HG02678 (cell line): ENCODE results near the gene B3GAT2.

Experiments used
- ATAC-seq: cut with Tn5 transposase; IDR thresholded peaks from one replicate; pipeline ENCODE4 v1.9.1; 2021; ENCODE audit warnings: mild to moderate bottlenecking, moderate library complexity; ENCODE audit not compliant: unreplicated experiment

The B3GAT2 gene

DNA sequence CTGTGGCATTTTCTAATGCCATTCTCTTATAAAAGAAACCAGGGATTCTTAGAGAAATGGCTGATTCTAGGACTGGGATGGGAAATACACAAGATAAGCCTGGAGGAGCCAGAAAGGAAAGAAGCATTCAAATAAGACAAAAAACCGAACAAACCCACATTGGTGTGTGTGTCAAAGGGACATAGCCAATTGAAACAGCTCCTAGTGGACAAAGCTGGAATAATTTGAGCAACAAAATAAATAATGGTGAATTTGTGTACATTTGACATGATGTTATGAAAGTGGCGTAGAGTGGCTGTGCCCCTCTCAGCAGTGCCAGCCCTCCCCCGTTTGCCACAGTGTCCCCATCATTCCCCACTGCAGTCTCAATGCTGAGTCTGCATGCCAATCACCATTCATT, 55.5 kb downstream of the B3GAT2 start:
- no peak for ATAC-seq

DNA sequence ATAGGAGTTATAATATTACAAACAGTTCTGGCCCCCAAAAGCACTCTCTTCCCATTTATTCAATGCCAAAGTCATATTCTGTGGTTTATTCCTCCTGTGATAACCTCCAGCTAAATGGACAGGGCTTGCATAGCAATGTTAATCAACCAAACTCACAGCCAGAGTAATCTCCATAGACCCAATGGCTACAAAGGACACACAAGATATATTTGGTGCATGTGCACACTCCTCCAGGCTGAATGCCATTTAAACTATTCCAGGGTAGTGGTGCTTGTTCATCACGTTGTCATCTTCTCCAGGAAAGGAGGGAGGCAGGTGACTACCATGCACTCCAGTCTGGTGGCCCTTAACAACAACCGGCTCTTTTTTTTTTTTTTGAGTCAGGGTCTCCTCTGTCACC, 56.8 kb downstream of the B3GAT2 start:
- ATAC-seq = no peak

DNA sequence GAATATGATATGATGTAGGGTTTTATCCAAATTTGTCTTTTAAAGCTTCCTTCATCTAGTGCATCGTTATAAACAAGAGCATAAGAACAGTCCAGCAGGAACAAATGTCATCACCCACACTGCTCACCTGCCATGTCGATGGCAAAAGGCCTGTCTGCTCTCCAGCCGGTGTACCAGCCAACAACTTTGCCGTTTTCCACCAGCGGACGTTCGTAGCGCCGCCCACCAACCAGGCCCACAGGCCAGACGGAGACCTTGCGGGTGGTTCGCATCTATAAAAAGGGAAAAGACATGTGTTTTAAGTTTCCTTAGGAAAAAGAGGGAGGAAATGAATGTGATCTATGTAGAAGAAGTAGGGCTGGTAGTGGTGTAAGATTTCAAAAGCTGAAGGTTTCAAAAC, 62.9 kb downstream of the B3GAT2 start:
- no peak for ATAC-seq

DNA sequence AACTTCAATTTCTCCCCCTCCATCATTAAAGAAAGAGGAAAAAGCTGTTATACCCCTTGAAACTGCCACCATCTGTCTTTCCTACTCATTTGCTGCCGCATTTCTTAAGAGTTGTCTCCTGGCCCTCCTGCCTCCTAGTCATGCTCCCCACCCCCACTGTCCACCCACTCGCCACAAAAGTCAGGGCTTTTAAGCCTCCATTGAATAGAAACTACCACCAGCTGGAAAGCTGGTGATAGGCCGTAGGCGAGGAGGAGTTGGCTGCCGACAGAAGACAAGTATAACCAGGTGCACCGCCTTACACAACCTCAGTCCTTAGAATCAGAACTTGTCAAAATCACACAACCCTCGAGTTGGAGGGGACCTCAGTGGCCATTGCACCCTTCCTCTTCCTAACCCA, 67.6 kb downstream of the B3GAT2 start:
- ATAC-seq = no peak

DNA sequence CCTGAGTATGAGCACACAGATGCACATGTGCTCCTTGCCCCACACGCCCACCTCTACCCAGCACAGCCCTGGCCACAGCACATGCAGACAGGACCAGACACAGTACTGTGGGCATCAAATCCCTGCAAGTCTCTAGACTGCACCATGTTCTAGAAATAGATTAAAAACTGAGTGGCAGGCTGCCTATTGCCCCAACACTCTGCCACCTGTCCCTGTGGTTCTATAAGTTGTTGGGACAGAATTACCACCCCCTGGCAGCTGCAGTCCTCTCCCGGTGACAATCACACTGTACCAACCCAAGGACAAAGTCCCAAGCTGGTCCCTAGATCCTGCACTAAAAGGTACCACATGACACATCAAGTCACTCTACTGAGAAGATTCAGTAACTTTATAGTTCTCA, 70.2 kb downstream of the B3GAT2 start:
- no peak for ATAC-seq

DNA sequence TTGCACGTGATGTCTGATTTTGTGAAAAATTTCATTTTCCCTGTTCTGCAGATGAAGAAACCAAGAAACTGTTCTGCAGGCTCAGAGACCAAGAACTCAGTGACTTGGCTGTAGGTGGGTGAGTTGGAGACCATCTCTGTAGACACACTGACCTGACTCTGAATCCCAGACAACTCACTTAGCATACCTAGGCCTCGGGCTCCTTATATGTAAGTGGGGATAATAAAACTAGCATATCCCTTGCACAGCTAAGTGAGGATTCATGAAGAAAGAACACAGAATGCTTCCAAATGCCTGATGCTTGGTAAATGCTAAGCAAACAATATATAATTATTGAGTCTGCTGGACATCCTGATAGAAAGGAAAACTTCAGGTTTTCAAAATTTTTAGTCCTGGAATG, 70.8 kb downstream of the B3GAT2 start:
- ATAC-seq = no peak

DNA sequence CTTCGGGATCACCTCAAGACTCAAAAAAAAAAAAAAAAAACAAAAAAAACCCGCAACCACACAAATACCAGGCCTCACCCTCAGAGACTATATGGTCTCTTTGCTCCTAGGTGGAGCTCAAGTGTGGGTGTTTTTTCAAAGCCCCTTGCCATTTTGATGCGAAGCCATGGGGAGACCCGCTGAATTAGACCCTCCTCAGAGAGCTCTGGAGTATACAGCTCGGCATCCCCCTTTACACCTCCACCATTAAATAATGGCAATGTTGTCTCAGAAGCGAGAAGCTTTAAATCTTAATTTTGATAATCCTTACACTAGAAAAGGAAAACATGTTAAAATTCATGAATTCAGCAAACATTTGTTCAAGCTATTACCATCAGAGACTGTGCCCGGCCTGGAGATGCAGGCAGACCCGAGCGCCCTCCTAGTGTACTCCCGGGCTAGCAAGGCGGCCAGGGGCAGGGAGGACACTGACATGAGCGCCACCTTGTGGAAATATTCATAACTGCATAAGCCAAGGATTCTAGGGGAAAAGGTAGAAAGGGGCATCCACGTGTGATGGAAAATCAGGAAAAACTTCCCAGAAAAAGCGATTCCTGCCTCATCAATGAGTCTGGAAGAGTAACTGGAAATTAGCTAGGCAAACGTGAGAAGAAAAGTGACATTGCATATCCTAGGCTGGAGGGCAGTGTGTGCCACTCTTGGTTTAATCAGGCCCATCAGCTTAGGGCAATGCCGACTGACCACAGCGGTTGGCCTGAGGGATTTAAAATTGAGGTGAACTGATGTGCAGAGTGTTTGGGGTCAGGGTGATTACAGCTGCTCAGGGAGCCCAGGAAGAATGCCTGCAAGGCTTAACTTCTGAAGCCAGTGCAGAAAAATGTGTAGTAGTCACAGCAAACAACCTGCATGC, 72.5 kb downstream of the B3GAT2 start:
- ATAC-seq = peak; percentile 86

DNA sequence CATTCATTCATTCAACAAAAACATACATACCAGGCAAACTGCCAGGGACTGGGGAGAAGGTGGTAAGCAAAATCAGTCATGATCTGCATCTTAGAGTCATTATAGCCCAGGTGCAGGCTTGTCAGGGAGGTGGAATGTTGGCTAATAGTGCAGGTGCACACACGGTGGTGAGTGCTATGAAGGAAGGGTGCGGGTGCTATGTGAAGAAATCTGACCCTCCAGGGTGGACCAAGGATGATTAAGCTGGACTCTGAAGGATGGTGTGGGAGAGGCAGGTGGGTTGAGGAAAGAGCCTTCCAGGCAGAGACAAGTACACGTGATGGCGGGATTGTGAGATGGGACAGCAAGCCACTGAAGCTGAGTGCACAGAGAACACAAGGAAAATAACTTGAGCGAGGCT, 77.4 kb downstream of the B3GAT2 start:
- no peak for ATAC-seq

DNA sequence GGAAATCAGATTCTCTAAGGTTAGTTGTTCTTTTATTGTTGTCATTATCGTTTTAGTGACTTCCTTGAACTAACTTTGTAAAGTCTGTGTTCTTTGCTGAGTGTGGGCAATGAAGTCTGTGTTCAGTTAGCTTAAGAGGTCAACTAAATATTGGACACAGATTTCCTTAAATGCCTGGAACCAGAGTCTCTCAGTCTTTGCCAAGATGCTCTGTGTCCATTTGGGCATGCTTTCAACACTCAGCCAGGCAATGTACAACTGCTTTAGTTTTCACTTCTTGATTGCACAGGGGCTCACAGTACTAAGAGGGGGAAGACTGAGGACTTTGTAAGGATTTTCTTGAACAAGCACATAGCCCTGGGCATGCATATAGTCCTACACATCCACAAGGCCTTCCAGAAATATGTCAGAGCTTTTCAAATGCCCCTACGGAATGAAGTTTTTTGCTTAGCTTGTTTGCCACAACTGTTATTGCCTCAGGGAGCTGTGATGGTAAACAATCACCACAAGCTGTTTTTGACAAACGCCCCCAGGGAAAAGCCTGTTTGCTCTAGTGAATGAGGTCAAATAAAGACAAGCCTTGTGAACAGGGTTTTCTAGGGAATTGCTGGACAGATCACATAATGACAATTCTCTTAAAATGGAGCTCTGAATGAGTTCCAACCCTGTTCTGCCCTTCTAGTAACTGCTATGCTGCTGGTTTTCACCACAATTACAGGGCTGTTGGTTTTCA, 82.5 kb downstream of the B3GAT2 start:
- ATAC-seq = no peak

DNA sequence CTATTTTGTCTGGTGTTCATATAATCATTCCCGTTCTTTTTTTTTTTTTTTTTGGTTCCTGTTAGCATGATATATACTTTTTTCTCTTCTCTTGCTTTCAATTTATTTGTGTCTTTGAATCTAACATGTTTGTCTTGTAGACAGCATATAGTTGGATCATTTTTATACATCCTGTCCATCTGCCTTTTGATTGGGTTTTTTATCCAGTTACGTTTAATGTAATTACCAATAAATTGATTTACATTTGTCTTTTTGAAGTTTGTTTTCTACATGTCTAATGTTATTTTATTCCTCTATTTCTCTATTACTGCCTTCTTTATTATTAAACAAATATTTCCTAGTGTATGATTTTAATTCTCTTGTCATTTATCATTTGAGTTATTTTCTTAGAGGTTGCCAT, 84.4 kb downstream of the B3GAT2 start:
- no peak for ATAC-seq

DNA sequence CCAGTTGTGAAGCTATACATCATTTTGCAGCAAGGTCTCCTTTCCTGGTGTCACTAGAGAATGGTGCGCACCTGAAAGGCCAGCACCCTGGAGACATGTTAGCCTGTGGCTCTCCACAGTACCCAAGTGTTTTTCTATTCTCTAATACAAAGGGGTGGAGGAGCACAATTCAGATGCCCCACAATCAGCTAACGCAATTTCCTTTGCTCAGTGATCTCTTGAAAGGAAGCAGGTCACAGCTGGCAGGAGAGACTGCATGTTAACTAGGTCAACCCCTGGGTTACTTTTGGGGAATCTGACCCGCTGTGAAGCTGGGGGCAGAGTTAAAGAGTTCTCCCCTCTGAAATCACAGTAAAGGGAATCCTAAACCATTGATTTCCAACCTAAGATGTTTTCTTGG, 92.5 kb downstream of the B3GAT2 start:
- ATAC-seq = no peak

DNA sequence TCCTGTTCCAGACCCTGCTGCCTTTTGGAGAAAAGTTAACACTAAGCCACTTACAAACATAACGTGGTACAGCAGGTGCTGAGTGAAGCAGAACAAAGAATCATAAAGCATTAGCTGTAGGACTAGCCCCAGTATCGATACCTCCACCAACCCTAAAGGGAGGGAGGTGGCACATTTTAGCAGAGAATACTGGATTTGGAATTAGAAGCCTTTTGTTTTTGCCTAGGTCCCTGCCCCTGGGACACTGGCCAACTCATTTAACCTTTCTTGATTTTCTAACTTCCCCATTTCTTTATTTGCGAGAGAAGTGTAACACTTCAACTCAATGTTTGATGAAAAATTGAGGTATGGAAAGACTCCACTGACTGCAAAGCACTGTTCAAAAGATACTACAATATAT, 93.5 kb downstream of the B3GAT2 start:
- ATAC-seq = no peak

DNA sequence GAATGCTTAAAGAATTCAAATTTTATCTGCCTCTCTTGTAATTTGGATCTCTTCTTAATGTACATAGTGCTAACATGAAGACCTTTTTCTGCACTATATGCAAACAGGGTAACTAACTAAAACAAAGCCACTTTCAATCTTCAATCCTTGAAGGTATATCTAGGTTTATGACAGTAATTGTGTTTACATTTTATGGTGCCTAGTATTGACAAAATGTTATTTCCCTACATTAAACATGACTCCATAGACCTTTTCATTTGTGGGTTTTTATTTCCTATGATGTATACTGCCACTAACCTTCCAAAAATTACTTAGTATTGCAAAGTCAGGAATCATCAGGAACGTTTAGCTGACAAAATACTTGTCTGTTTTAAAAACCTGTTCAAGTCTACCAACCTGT, 95.9 kb downstream of the B3GAT2 start:
- ATAC-seq = no peak

DNA sequence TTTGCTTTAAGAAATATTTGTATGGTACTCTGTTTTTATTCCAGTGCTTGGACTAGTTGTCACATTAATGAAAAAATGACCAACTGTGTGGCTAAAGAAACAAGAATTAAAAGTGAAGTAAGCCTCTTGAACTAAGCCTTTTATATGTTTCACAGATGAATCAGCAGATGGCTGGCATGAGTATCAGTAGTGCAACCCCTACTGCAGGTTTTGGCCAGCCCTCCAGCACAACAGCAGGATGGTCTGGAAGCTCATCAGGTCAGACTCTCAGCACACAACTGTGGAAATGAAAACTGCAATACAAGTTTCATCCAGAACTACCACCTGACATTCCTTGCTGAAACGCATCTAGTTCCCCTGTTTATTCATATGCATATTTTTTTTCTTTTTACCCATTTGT, 96.8 kb downstream of the B3GAT2 start:
- ATAC-seq = no peak

DNA sequence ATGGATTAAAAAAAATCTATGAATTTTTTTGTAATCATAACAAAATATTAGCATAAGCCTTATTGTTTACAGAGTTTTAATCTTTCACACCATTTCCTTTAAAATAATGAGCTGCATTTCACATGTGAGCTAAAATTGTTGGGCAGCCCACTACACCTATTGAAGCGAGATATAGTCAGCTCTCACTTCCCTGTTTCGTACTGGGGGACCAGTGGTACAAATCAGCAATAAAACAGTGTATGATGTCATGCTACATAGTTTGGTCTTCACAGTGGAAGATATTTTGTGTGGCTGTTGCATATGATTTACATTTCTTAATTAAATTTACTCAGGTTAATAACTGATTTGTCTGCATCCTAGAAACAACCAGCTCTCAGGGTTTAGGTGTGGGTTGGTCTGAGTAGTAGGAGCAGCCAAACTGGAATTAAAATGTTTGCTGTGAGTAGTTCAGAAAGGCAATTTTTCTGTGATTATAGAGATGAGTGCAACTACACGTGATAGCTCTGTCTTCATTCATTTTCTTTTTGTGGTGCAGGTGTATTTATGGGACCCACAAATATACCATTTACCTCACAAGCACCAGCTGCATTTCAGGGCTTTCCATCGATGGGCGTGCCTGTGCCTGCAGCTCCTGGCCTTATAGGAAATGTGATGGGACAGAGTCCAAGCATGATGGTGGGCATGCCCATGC, 99.3 kb downstream of the B3GAT2 start:
- peak; percentile 100 for ATAC-seq

DNA sequence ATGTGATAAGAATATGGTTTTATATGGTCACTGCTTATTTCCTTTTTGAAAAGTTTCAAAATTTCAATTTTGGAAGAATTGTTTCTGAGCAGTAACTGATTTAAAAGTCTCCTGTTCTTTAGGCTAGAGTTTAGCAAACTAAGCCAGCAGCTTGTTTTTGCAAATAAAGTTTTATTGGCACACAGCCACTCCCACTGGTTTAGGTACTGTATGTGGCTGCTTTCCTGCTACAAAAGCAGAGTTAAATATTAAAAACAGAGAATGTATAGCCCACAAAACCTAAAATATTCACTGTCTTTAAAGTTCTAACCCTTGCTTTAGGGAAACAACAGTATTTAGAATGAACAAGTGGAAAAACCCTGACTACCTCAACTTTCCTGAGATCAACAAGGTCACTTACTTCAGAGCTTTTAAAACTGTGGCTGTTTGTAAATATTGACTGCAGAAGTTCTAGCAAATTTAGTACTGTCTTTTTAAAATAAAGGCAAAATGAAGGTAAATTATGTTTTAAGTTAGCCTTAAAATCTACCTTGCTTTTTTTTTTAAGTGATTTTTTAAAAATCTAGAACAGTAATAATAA, 104.1 kb downstream of the B3GAT2 start:
- no peak for ATAC-seq

DNA sequence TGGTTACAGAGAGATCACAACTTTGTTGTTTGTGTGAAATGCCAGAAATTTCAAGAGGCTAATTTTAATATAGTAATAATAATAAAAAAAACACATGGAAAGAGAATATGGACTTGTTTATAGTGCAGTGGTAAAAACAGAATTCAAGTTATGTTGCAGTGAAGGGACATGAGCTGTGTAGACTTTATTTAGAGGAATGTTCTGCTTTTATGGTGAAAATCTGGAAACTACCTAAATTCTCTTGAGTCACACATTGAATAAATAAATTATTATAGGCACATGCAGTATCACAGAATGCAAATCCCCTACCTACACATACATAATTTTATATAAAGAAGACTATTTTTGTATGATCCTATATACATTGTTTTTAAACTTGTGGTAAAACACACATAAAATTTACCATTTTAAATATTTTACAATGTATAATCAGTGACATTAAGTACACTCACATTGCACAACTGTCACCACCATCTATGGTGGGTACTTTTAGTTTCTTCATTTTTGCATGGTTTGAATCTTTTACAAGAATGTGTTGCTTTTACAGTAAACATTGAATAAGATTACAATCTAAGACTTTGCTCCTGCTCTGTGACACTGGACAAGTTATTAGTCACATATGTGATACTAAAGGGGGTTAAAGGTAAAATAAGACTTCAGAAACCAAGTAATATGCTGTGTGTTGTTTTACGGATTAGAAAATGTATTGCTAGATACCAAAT, 107.4 kb downstream of the B3GAT2 start:
- ATAC-seq = no peak

DNA sequence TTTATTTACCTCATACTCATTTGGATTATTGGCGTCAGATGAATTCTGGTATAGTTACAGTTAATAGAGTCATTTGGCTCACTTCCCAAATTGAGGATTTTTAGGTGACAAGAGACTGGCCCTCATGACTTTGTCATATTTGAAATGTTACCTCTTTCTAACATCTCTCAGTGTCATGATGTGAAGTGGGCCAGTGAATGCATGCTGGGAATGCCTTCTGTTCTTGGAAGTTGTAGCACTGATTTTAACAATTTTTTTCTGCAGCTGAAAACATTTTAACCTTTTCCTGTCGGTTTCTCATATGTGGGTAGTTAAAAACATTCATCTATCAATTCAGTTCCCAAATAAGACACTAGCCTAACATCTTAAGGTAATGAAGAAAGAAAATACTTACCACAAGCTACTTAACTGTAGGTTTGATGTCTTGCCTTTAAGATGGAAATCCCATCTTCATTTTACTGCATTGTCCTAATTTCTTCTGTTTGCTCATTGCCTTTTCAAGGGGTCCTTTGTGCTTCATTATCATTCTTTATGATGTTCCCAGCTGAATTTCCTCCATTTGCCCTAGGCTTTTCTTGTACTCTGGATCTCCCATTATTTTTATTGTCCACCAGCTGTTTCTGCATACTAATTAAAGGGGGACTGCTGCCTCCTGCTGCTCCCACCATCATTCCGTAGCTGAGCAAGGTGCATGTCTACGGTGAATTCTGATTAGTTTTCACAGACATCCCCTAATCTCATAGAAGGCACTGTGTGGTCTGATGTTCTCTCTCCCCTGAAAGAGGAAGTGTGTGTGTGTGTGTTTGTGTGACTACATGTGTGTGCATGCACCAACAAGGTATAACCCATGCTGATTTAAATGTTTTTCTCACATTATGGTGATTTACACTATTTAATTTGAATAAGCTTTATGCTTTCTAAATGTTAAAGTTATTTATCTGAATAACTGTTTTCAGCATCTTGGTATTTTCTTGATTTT, 109.5 kb downstream of the B3GAT2 start:
- no peak for ATAC-seq

DNA sequence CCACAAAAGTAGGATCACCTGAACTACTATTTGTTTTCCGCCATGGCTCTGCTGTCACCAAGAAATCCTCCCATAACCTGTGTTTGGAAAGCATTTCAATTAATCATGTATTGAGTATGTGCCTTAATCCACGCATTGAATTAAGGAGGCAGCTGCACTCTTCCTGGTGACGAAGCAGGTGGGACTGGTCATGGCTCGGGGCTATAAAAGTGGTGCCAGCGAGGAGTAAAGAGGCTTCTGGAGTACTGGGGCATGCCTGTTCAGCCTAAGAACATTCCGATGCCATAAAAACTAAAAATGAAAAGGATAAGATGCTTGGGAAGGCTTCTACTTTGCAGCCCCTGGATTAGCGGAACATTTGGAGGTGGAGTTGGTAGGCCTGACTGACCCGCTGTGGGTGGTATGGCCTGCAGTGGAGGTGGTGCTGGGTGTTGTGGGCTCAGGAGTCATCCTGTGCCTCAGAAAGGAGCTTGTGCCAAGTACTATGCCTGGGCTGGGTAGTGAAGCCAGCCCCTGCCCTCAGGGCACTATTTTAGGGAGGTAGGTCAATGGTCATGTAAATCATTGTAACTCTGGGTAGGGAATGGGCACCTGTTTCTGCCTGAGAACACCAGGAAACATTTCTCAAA, 110.5 kb downstream of the B3GAT2 start:
- ATAC-seq = no peak
